Muscle of back (tissue), 13 donors: Measurements from ENCODE around the gene PNMA5. TPM values are rescaled to one million over a fixed set of nuclear protein-coding genes. Genes with fewer than 3 reads are reported as not detected.
A peak's percentile ranks its signal among the peaks of the same experiment; 100 is the strongest.
"Not testable (repeated sequence)": the region's sequence is repeated elsewhere in the genome, so short reads cannot be mapped to it uniquely, and the experiment has no call there.

Experiments used
- DNase-seq, 3 donors: peaks; one replicate each; pipeline versions ENCODE4 v3.0.0 to v3.0.0-alpha.2; 2013
- long read RNA-seq, 9 donors: transcript quantifications; one replicate each; lab custom pipeline, GENCODE V29; 2026
- polyA plus RNA-seq, 10 donors: library from polyadenylated mRNA; unstranded; fragments of 120-200 nt; gene quantifications; one replicate each; pipeline ENCODE4 v1.2.1, GENCODE V29; 2013; ENCODE audit not compliant: insufficient read length in 10 of 10

The PNMA5 gene
- under 1 TPM in 4 of 10 donors, not detected in 6; 0.08 to 0.16 (median 0.12) TPM for polyA plus RNA-seq
- long read RNA-seq, donor 1: 0 reads
- long read RNA-seq, donor 2: 0 reads
- long read RNA-seq, donor 3: 0 reads
- long read RNA-seq, donor 4: 0 reads
- long read RNA-seq, donor 5: 0 reads
- long read RNA-seq, donor 6: 0 reads
- long read RNA-seq, donor 7: 0 reads
- long read RNA-seq, donor 8: 0 reads
- long read RNA-seq, donor 9: 0 reads

- no peak for DNase-seq
These were observed at the start of gene PNMA5 for GRCh38 chrX:152993933-152994332. Gene PNMA5 (minus strand): TSS chrX:152994116. CDS start chrX:152991598, 2,518 bp downstream.

GRCh38 chrX:153032397-153033118, 38.6 kb upstream of the PNMA5 start:
- DNase-seq: peak; percentile 33 to 77 (median 63)

DNA sequence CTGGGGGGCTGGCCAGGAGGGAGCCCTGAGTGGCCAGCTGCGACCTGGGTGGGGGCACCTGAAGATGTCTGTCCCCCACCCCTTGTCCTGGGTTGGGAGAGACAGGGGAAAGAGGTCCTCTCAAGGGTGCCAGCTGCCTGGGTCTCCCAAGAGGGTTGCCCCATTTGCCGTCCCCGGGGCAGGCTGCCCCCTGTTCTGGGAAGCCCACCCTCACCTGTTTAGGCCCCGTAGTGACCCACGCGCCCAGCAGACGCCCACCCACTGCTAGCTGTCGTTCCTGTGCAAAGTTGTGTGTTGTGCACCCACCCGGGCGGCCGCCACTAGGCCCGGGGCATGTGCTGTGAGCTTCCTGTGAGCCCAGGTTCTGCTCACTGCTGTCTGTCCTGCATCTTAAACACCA, 36.9 kb upstream of the PNMA5 start:
- no peak for DNase-seq

GRCh38 chrX:153029875-153030274, 36.0 kb upstream of the PNMA5 start:
- no peak for DNase-seq

GRCh38 chrX:153029162-153029561, 35.2 kb upstream of the PNMA5 start:
- DNase-seq: no peak

DNA sequence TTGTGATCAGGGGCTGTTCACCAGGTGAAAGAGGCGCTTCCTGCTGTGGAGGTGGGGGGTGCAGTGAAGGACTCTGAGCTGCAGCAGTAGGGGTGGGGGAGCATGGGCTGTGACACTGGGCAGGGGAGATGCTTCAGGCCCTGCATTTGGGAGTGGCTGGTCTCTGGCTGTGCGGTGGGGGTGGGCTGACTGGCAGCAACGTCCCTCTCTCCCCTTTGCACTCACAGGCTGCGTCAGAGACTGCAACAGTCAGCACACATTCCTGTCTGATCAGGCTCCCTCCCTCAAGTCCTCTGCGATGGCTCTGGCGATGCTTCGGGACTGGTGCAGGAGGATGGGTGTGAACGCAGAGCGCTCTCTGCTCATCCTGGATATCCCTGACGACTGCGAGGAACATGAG, 34.6 kb upstream of the PNMA5 start:
- not testable (repeated sequence) for DNase-seq

DNA sequence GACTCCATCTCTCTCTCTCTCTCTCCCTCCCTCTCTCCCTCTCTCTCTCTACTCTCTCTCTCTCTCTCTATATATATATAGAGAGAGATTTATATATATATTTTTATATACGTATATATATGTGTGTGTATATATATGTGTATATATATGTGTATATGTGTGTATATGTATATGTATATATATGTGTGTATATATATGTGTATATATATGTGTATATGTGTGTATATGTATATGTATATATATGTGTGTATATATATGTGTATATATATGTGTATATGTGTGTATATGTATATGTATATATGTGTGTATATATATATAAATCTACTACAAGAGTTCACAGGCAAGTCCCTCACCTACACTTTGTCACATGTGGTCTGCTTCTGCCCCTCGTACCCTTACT, 32.6 kb upstream of the PNMA5 start:
- not testable (repeated sequence) for DNase-seq

- no peak for DNase-seq
These were observed 25.2 kb upstream of the PNMA5 start for GRCh38 chrX:153019166-153019565.

DNA sequence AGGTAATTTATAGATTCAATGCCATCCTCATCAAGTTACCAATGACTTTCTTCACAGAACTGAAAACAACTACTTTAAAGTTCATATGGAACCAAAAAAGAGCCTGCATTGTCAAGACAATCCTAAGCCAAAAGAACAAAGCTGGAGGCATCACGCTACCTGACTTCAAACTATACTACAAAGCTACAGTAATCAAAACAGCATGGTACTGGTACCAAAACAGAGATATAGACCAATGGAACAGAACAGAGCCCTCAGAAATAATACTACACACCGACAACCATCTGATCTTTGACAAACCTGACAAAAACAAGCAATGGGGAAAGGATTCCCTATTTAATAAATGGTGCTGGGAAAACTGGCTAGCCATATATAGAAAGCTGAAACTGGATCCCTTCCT, 23.3 kb upstream of the PNMA5 start:
- DNase-seq: not testable (repeated sequence)

- no peak for DNase-seq
These were observed 10.9 kb upstream of the PNMA5 start for GRCh38 chrX:153004780-153005179.

DNA sequence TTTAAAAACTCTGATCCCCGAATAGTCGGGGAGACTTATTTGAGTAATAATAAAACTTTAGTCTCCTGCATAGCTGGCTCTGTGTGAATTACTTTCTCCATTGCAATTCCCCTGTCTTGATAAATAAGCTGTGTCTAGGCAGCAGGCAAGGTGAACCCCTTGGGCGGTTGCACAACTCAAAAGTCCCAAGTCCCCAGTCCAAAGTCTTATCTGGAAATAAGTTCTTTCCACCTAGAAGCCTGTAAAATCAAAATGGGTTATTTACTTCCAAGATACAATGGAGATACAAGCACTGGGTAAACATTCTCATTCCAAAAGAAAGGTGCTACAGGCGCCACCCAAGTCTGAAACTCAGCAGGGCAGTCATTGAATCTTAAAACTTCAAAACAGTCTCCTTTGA, 10.1 kb upstream of the PNMA5 start:
- DNase-seq: no peak

DNA sequence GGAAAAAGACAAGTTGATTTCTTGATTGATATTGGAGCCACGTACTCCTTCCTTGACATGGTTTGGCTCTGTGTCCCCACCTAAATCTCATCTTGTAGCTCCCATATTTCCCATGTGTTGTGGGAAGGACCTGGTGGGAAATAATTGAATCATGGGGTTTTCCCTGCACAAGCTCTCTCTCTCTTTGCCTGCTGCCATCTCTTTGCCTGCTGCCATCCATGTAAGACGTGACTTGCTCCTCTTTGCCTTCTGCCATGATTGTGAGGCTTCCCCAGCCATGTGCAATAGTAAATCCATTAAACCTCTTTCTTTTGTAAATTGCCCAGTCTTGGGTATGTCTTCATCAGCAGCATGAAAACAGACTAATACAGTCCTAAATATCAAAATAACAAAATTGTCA, 8.3 kb upstream of the PNMA5 start:
- not testable (repeated sequence) for DNase-seq

DNA sequence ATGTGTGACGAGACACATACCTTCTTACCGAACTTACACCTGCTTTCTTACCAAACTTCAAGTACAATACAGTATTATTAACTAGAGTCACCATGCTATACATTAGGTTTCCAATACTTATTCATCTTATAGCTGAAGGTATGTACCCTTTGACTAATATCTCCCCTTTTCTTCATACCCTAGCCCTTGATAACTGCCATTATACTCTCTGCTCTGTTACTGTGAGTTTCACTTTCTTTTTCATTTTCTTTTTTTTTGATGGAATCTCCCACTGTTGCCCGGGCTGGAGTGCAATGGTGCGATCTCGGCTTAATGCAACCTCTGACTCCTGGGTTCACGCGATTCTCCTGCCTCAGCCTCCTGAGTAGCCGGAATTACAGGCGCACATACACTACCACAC, 3.4 kb upstream of the PNMA5 start:
- no peak for DNase-seq

DNA sequence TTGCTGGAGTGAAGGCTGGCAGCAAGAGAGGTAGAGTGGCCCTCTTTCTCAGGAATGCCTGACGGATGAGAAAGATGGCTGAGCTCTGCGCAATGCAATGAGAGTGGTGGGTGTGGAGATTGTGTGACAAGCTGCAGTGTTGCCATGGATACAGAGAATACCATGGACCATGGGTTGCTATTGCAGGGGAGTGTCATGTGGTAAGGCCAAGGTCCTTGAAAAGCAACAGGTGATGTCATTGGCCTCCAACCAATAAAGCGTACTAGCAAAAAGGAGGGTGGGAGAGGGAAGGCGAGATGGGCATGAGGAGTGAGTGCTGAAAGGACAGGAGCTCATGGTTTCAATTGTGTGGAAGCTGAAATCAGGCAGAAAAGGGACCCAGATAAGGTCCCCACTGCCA, 1.8 kb downstream of the PNMA5 start:
- DNase-seq: no peak

DNA sequence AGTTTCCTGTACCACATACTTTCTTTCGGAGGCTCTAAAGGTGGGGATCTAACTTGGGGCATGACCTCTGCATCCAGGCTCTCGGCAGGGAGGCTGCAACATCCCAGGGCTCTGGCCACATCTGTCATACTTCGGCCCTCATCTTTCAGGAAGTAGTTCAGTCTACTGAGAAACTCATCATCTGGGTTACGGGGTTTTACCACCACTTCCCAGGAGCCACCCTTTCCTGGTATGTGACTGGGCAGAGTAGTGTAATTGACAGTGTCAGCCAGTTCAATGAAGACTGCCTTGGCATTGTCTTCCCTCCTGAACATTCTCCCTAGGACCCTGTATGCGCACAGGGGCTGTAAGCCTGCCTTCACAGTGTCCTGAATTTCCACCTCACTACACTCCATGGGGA, 2.8 kb downstream of the PNMA5 start:
- no peak for DNase-seq

GRCh38 chrX:152989292-152989658, 4.6 kb downstream of the PNMA5 start:
- DNase-seq: peak; percentile 5 to 34 (median 10)

GRCh38 chrX:152988536-152989291, 5.2 kb downstream of the PNMA5 start:
- DNase-seq: peak in 1 of 3 donors; percentile 12

DNA sequence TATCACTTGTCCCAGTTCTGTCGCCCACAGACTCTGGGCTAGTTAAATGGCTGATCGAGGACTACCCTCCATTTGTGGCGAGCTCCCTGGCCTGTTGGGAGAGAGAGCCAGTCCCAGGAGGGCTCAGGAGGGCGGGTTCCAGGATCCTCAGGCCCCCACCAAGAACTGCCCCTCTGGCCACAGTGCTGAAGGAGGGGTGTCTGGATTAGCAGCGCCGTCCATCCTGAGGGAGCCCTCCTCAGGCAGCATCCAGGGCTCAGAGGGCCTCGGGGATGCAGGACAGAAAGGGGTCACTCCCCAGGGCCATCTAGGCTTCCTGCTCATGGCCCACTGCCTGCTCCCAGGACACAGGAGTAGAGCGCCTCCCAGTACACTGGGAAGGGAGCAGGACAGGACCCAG, 6.1 kb downstream of the PNMA5 start:
- DNase-seq: no peak

DNA sequence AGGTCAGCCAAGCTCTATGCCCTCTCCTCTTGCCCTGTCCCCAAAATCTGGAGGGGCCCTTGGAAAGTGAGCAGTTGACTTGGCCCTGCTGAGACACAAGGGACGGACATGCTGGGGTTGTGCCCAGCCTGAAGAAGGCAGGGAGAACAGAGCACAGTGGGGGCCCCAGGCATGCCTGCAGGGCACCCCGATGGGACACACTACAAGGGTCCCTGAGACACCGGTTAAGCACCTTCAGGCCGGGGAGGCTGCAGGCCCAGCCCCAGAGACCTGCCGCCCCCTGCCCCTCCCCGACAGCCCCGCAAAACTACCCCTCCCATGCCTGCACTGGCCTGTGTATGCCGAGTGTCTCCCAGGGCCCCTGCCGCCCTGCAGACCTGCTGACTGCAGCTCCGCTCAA, 6.8 kb downstream of the PNMA5 start:
- DNase-seq: not testable (repeated sequence)

- DNase-seq: not testable (repeated sequence)
These were observed 8.5 kb downstream of the PNMA5 start for GRCh38 chrX:152985383-152985782.

DNA sequence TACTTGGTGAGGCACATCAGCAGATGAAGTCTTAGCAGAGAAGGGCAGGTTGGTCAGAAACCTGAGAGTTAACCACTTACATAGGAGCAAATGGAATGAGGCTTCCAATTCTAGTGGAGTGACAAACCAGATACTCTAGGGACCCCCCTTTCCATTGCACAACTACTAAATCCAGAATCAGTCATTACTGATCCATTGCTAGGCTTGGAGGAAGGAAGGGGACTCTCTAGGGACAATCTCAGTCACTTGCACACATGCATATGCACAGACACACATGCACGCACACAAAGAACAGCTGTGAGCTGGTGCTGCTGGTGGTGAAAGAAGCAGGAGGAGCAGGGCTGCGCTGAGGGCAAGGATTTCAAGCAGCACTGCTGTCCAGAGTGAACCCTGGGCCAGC, 25.7 kb downstream of the PNMA5 start:
- DNase-seq: no peak

DNA sequence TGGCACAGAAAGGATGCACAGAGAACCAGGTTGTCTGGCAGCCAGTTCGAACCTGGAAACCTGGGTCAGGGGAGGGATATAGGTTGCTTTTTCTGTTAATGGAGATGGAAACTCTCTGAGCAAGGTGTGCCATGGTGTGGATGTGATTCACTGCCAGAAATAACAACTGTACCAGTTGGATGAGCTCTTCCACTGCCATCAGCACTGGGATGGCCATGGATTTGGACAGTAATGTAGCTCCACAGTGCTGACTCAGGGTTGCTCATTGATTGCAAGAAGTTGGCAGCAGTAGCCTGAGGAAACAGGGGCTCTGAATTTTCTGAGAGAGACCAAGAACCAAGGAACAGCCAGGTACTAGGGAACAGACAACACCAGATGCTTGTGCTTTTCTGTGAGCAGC, 33.8 kb downstream of the PNMA5 start:
- DNase-seq: no peak

GRCh38 chrX:152959626-152960025, 34.3 kb downstream of the PNMA5 start:
- DNase-seq: no peak
